T-helper 2 cell treated with Interferon-gamma antibody and Interleukin-4, amounts not matched to agents 100 ng/mL and 5 ng/mL, for 36 hours (primary cell): ENCODE measurements around the gene VAPA. TPM values are rescaled to one million over a fixed set of nuclear protein-coding genes. Genes with fewer than 3 reads are reported as not detected.

Experiments
- intact Hi-C: fragments of 100-400 bp; cut with micrococcal nuclease; formaldehyde crosslinking; loops from one replicate; pipeline ENCODE4 v1.15.1; 2023
- total RNA-seq: library from RNA; stranded (reverse); gene quantifications from 2 replicates; pipeline ENCODE4 v1.2.3, GENCODE V29; 2022

Gene VAPA
- total RNA-seq, 1 donor from 2014 or later = 168 TPM

GRCh38 chr18:9968081-9968848 is 54.4 kb downstream of the VAPA start:
- intact Hi-C loops = no loop called here

GRCh38 chr18:9969247-9969646 is 55.4 kb downstream of the VAPA start:
- intact Hi-C loops = no loop called here

- intact Hi-C loops = loop anchor here (1.0 to 5.0 kb wide), 2 partner anchors 549 to 1071 kb away; no protein-coding TSS in a partner anchor
These were observed 57.6 kb downstream of the VAPA start for GRCh38 chr18:9971313-9971920.

GRCh38 chr18:9973470-9973869 is 59.7 kb downstream of the VAPA start:
- intact Hi-C loops = loop anchor here (5.0 kb wide), 1 partner anchor 1069 kb away; no protein-coding TSS in a partner anchor

- intact Hi-C loops = loop anchor here (5.0 kb wide), 1 partner anchor 1068 kb away; no protein-coding TSS in a partner anchor
These were observed 60.6 kb downstream of the VAPA start for GRCh38 chr18:9974279-9974915.

- intact Hi-C loops = no loop called here
These were observed 61.8 kb downstream of the VAPA start for GRCh38 chr18:9975658-9976057.

GRCh38 chr18:9982711-9983110 is 68.9 kb downstream of the VAPA start:
- intact Hi-C loops = no loop called here

GRCh38 chr18:9984080-9984479 is 70.3 kb downstream of the VAPA start:
- intact Hi-C loops = no loop called here

GRCh38 chr18:9985641-9986040 is 71.8 kb downstream of the VAPA start:
- intact Hi-C loops = no loop called here

GRCh38 chr18:9986156-9986930 is 72.5 kb downstream of the VAPA start:
- intact Hi-C loops = no loop called here

- intact Hi-C loops = no loop called here
These were observed 73.5 kb downstream of the VAPA start for GRCh38 chr18:9987345-9987744.

- intact Hi-C loops = no loop called here
These were observed 74.1 kb downstream of the VAPA start for GRCh38 chr18:9987931-9988330.

- intact Hi-C loops = no loop called here
These were observed 74.8 kb downstream of the VAPA start for GRCh38 chr18:9988665-9989064.

- intact Hi-C loops = no loop called here
These were observed 75.7 kb downstream of the VAPA start for GRCh38 chr18:9989481-9989880.

- intact Hi-C loops = no loop called here
These were observed 77.5 kb downstream of the VAPA start for GRCh38 chr18:9991011-9992000.

- intact Hi-C loops = no loop called here
These were observed 78.6 kb downstream of the VAPA start for GRCh38 chr18:9992300-9992972.

- intact Hi-C loops = no loop called here
These were observed 79.2 kb downstream of the VAPA start for GRCh38 chr18:9992973-9993520.

- intact Hi-C loops = no loop called here
These were observed 79.8 kb downstream of the VAPA start for GRCh38 chr18:9993521-9994025.

- intact Hi-C loops = no loop called here
These were observed 80.3 kb downstream of the VAPA start for GRCh38 chr18:9994026-9994570.
